ENCODE results near the gene USP13. TPM values are rescaled to one million over a fixed set of nuclear protein-coding genes. Genes with fewer than 3 reads are reported as not detected.

The USP13 gene
- total RNA-seq, 4 donors from 2014 or later = 17.4 to 19.8 (median 18.2) TPM

DNA sequence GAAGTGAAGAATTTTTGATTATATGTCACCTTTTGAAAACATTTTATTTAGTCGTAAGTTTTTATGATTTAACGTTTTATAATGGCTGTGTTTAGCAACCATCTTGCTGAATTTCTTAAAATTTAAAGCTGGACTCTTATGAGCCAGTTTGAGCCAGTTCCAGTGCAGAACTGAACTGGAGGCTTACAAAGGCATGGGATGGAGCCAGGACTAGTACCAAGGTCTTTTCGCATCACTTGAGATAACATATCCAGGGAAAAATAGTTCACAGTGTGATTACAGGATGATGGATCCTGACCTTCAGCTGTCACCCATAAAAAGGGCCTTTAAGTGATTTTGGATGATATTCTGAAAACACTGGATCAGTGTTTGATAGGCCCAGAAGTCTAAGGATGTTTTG lies 51.0 kb downstream of the USP13 start:
- no peaks in the 10 kb centered on the region for H3K9me3 ChIP-seq
- DNase-seq = no peak
- no peak overlapping the region for H3K4me3 ChIP-seq
- H3K4me1 ChIP-seq = no peaks in the 10 kb centered on the region
- H3K36me3 ChIP-seq = no peaks in the 10 kb centered on the region
- TF ChIP-seq, protein P1, sequence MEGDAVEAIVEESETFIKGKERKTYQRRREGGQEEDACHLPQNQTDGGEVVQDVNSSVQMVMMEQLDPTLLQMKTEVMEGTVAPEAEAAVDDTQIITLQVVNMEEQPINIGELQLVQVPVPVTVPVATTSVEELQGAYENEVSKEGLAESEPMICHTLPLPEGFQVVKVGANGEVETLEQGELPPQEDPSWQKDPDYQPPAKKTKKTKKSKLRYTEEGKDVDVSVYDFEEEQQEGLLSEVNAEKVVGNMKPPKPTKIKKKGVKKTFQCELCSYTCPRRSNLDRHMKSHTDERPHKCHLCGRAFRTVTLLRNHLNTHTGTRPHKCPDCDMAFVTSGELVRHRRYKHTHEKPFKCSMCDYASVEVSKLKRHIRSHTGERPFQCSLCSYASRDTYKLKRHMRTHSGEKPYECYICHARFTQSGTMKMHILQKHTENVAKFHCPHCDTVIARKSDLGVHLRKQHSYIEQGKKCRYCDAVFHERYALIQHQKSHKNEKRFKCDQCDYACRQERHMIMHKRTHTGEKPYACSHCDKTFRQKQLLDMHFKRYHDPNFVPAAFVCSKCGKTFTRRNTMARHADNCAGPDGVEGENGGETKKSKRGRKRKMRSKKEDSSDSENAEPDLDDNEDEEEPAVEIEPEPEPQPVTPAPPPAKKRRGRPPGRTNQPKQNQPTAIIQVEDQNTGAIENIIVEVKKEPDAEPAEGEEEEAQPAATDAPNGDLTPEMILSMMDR (IDR thresholded peaks at IDR 0.05) = no peak
- no peak for TF ChIP-seq POLR2A (IDR thresholded peaks at IDR 0.05)
- no peak overlapping the region for H3K27ac ChIP-seq
- intact Hi-C loops (cut with DNase I; ENCODE audit: low total_unique reads) = no loop called here
- H3K27me3 ChIP-seq = no peaks in the 10 kb centered on the region

DNA sequence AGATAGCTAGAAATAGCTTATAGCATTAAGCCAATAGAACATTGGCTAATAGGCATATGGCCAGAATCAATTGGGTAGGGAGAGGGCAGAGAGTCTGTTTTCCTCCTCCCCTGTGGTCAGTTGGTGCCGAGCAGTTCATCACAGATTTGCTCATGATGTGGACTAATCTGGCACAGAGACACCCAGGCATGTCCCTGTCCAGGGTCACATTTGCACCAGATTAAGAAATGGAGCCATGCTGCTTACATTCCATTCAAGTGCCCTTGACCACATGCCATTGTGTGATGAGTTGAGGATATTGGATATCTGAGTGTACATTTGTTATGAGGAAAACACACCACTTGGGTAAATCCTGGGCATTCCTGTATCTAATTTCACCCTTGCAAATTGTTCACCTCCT lies 53.4 kb downstream of the USP13 start:
- no peaks in the 10 kb centered on the region for H3K9me3 ChIP-seq
- H3K27me3 ChIP-seq = no peaks in the 10 kb centered on the region
- H3K4me1 ChIP-seq = no peaks in the 10 kb centered on the region
- no peaks in the 10 kb centered on the region for H3K36me3 ChIP-seq
- H3K4me3 ChIP-seq = no peak overlapping the region
- intact Hi-C loops (cut with DNase I; ENCODE audit: low total_unique reads) = no loop called here
- TF ChIP-seq, protein P1 (IDR thresholded peaks at IDR 0.05) = no peak
- no peak for TF ChIP-seq POLR2A (IDR thresholded peaks at IDR 0.05)
- no peak for DNase-seq
- no peak overlapping the region for H3K27ac ChIP-seq

DNA sequence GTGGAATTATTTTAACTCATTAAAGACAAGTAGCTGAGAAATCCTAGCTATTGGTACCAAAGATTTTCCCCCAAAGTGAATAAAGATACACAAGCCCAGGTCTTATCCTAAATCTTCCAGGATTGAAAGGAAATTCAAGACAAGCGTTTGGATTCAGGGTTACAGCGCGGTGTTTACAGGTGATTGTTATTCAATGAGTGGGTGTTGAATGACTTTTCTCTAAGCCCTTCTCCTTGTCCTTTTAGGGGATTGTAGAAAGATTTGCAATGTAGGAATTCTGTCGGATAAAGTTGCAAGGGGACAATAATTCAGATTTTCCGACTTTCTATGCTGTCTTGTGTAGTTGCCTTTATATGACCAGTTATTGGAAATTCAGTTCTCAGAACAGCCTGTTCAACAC lies 57.2 kb downstream of the USP13 start:
- no peak overlapping the region for H3K27ac ChIP-seq
- DNase-seq = no peak
- no peak for TF ChIP-seq POLR2A (IDR thresholded peaks at IDR 0.05)
- TF ChIP-seq, protein P1 (IDR thresholded peaks at IDR 0.05) = no peak
- intact Hi-C loops (cut with DNase I; ENCODE audit: low total_unique reads) = no loop called here
- H3K27me3 ChIP-seq = no peaks in the 10 kb centered on the region
- H3K4me3 ChIP-seq = no peak overlapping the region
- no peaks in the 10 kb centered on the region for H3K36me3 ChIP-seq
- no peaks in the 10 kb centered on the region for H3K9me3 ChIP-seq
- H3K4me1 ChIP-seq = no peaks in the 10 kb centered on the region

DNA sequence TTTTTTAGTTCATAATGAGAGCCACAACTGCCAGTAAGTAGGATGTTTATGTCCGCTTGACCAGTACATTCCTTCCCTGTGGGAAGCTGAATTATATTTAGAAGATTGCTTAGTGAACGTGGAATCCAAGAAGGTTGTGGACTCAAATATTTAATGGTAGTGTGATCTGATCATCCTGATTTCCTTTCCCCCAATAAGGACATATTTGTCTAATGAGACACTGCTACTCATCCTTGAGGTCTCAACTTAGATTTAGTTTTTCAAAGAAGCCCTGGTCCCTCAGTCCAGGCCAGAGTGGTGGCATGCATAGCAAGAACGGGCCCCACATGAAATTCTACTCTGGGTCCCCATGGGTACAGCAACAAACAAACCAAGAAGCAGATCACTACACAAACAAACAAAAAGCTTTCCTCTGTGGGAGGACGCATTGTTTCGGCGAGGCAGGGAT lies 60.8 kb downstream of the USP13 start:
- intact Hi-C loops (cut with DNase I; ENCODE audit: low total_unique reads) = no loop called here
- Histone ChIP-seq H3K9me3 (no peaks in the 10 kb centered on the region), H3K4me3 (no peak overlapping the region), H3K4me1 (no peaks in the 10 kb centered on the region), H3K36me3 (no peaks in the 10 kb centered on the region), H3K27me3 (no peaks in the 10 kb centered on the region), H3K27ac (peak overlapping the region in 1 of 2 donors; percentile 28)
- DNase-seq = no peak
- TF ChIP-seq, protein P1 (IDR thresholded peaks at IDR 0.05) = no peak
- TF ChIP-seq POLR2A (IDR thresholded peaks at IDR 0.05) = no peak

DNA sequence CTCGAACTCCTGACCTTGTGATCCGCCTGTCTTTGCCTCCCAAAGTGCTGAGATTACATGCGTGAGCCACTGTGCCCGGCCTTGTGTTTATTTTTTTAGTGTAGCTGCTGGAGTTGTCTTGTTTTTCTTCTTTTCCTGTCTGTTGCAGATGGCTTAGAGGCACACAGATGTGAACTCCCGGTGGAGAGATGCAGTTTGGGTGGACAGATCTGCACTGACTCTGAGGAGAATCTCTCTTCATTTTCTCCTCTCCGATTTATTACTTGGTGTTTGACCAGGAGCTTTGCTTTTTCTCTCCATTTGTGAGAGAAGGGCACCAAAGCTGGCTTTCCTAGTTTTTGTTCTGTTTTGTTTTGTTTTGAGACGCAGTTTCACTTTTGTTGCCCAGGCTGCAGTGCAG lies 62.7 kb downstream of the USP13 start:
- H3K27me3 ChIP-seq = no peaks in the 10 kb centered on the region
- no peak overlapping the region for H3K4me3 ChIP-seq
- TF ChIP-seq, protein P1 (IDR thresholded peaks at IDR 0.05) = no peak
- no peaks in the 10 kb centered on the region for H3K36me3 ChIP-seq
- intact Hi-C loops (cut with DNase I; ENCODE audit: low total_unique reads) = no loop called here
- peak overlapping the region in 1 of 2 donors; percentile 0 for H3K27ac ChIP-seq
- DNase-seq = no peak
- H3K4me1 ChIP-seq = no peaks in the 10 kb centered on the region
- H3K9me3 ChIP-seq = no peaks in the 10 kb centered on the region
